Fibroblast of skin of left quadriceps (primary cell): ENCODE data around the gene PRKCD.

Experiments
- DNase-seq, 2 experiments: peaks; one replicate each; pipeline ENCODE4 v3.0.0-alpha.2; 2013; ENCODE audit warnings: low read depth in 2 of 2

The PRKCD gene

GRCh38 chr3:53155760-53156159, 5.2 kb upstream of the PRKCD start:
- DNase-seq: no peak

GRCh38 chr3:53156368-53156834, 4.6 kb upstream of the PRKCD start:
- no peak for DNase-seq

- no peak for DNase-seq
Observed at GRCh38 chr3:53157974-53158580, 2.9 kb upstream of the PRKCD start.

- no peak for DNase-seq
Observed at GRCh38 chr3:53158765-53159155, 2.2 kb upstream of the PRKCD start.

GRCh38 chr3:53159156-53160060, 1.6 kb upstream of the PRKCD start:
- DNase-seq: no peak

GRCh38 chr3:53160061-53160659, 849 bp upstream of the PRKCD start:
- no peak for DNase-seq

- DNase-seq: no peak
Observed at GRCh38 chr3:53161450-53161819, 426 bp downstream of the PRKCD start.

- no peak for DNase-seq
Observed at GRCh38 chr3:53161820-53162671, 1.0 kb downstream of the PRKCD start.

- DNase-seq: no peak
Observed at GRCh38 chr3:53162672-53163443, 1.8 kb downstream of the PRKCD start.

GRCh38 chr3:53163444-53164387, 2.7 kb downstream of the PRKCD start:
- DNase-seq: no peak

GRCh38 chr3:53164911-53165310, 3.9 kb downstream of the PRKCD start:
- DNase-seq: no peak

GRCh38 chr3:53166206-53166605, 5.2 kb downstream of the PRKCD start:
- DNase-seq: no peak

GRCh38 chr3:53166781-53167291, 5.8 kb downstream of the PRKCD start:
- DNase-seq: no peak

- no peak for DNase-seq
Observed at GRCh38 chr3:53167418-53168174, 6.6 kb downstream of the PRKCD start.

GRCh38 chr3:53168175-53168923, 7.3 kb downstream of the PRKCD start:
- no peak for DNase-seq

- no peak for DNase-seq
Observed at GRCh38 chr3:53169045-53169831, 8.2 kb downstream of the PRKCD start.

GRCh38 chr3:53169832-53170324, 8.9 kb downstream of the PRKCD start:
- no peak for DNase-seq
